HG03342 (cell line): ENCODE data around the gene DNAJA4.

Source experiments
- ATAC-seq: cut with Tn5 transposase; IDR thresholded peaks from one replicate; pipeline ENCODE4 v1.9.1; 2021; ENCODE audit warnings: mild to moderate bottlenecking, moderate library complexity; ENCODE audit not compliant: unreplicated experiment

DNAJA4 gene

DNA sequence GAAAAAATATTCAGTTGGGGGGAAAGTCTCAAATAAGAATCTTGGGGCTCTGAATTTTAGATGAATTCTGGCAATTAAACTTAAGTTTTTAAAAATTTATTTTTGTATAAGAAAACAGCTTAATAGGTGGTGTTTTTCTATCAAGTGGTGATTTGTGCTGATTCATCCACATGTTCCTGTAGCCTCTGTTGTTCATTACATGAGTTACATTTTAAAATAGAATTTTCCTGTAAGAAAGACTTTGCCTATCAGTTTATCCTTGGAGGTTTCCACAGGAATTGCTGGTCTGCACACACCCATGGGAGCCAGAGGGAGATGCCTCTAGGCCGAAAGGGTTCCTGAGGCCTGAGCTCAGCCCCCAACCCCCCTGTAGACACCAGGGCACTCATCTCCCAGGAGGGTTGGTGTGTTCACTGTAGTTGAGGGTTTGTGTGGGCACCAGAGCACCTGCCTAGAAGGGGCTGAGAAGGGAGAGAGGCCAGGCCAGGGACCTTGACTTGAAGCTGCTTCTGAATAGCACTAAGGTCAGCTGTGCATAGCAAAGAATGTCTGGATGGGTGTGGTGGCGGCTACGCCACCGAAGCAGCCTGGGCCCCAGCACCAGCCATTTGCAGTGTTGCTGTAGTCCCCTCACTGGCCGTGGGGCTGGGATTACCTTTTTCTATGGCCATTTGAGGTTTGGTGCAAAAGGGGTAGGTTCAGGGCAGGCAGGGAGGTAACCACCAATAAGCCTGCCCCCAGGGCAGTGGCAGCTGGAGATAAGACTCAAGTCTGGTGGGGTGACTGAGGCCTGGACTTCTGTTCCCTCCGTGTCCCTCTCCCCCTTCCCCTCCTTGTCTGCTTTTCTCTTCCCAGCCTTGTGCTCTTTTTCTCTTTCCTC is 11.9 kb downstream of the DNAJA4 start:
- ATAC-seq = no peak

- ATAC-seq = no peak
These were observed 16.1 kb downstream of the DNAJA4 start for GRCh38 chr15:78280319-78281072.

GRCh38 chr15:78282324-78282723 is 18.0 kb downstream of the DNAJA4 start:
- ATAC-seq = no peak

GRCh38 chr15:78284758-78285157 is 20.4 kb downstream of the DNAJA4 start:
- no peak for ATAC-seq

GRCh38 chr15:78290222-78290621 is 25.9 kb downstream of the DNAJA4 start:
- ATAC-seq = no peak

DNA sequence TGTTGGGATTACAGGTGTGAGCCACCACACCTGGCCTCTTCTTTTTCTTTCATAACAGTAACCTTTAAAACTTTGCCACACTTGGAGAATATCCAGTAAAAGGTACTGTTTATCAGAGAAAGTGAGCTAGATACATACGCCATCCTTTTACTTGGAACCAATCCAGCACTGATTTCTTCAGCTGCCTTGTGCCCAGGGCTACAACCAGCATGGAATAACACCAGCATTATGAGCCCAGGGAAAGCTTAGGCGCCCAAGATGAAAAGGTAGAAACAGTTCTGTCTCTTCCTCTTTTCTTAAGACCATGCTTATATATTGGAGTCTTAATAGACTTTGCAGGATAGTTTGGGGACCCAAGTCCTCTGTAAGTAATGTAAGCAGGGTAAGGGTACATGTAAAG is 26.7 kb downstream of the DNAJA4 start:
- ATAC-seq = no peak

DNA sequence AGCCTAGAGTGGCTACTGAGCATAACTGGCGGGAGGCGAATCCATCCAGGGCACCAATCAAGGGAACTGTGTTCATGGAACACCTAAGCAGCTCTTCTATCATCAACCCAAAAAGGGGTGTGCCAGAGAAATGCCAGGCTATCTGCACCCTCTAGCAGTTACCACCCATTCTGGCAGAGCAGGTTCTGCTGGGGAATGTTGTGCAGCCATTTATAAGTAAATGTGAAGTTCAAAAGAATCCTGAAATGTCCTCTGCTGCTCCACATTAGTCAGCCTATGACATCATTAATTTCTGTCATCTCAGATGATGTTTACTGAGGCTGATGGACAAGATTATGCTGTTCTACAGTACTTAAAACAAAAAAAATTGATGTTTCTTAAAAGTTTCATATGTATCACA is 27.3 kb downstream of the DNAJA4 start:
- ATAC-seq = no peak

DNA sequence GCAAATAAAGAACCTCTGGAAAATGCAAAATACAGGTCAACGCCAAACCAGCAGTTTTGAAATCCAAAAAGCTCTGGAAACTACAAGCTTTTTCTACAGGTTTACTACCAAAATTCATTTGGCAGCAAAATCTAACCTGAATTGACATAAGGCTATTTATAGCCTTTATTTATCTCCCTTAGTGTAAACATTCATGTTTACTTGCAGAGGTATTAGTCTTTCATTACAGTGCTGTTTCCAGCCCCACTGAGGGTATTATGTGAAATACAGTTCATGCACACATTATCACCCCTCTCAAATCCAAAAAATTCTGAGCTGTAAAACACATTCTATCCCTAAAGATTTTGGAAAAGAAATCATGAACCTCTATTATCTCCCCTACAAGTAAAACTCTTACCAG is 27.9 kb downstream of the DNAJA4 start:
- ATAC-seq = no peak

- ATAC-seq = peak; percentile 80
These were observed 35.0 kb downstream of the DNAJA4 start, which contains the start of gene SKIC8 for GRCh38 chr15:78299101-78299930. Gene SKIC8, minus strand, starts transcription at chr15:78299609. Its CDS starts 3,923 bp downstream, at chr15:78295686.

DNA sequence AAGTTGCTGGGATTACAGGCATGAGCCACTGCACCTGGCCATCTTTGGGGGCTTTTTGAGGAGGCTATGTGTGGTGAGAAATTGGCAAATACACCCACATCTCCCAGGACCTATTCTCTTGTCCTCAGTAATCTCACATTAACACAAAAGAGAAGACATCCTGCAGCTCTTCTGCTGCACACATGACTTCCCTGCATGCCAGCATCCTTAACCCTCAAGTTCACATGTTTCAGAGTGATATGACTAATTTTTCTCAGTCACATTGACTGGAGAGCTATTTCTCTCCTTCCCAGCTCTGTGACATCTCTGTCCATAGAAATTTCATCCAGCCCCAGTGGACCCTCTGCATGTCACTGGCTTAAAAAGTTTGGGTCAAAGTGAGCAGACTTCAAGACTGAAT is 37.0 kb downstream of the DNAJA4 start:
- ATAC-seq = no peak

GRCh38 chr15:78301828-78302227 is 37.5 kb downstream of the DNAJA4 start:
- no peak for ATAC-seq

DNA sequence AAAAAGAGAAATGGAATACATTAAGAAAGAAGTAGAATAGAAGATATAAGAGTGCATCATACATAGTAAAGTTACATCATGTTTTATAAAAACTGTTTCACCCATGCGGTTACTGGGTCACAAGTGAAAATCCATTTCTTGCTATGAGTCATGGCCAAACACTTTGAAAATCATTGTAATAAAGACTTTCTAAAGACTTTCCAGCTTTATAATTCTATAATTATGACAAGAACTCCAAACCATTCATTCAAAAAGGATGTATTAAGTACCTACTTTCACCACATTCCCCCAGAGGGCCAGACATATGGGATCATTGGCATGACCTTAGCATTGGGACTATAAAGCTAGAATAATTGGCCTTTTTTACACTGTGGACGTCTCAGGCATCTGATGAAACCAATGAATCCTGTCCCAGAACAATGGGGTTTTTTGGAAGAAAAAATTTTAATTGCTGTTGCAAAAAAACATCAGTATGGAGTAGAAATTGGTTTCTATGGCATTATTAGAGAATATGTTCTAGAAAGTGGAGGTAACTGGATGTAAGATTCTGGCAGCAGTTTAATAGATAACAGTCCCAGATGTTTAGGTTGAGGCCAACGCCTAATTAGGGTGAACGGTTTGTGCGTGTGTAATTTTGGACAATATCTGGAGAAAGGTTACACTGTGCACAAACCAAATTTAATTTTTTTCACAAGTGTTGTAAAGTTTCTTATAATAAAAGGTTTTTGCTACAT is 38.4 kb downstream of the DNAJA4 start:
- ATAC-seq = no peak

- no peak for ATAC-seq
These were observed 40.1 kb downstream of the DNAJA4 start for GRCh38 chr15:78304216-78305066.

DNA sequence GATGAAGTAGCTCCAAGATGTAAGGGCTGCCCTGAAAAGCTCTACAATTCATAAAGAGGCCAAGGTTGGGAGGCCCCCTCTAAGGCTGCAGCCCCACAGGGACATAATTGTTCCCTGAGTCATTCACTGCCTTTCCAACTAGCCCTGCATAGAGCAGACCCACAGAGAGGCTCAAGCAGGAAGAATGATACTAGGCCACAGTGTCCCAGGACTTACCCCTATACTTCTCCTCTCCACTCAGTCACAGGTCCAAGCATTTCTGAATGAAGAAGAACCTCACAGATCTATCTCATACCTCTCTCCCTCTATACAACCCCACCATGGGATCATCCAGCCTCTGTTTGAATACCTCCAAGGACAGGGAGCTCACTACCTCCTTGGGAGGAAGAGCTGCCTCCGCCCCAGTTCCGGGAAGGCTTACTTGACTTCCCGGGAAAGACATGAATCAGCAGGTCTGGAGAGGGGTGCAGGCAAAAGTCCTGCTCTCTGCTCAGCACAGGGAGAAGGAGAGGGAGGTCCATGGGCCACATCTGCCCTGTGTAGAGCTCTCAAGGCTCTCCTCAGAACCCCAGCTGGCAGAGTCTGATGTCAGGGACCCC is 41.9 kb downstream of the DNAJA4 start:
- ATAC-seq = no peak

DNA sequence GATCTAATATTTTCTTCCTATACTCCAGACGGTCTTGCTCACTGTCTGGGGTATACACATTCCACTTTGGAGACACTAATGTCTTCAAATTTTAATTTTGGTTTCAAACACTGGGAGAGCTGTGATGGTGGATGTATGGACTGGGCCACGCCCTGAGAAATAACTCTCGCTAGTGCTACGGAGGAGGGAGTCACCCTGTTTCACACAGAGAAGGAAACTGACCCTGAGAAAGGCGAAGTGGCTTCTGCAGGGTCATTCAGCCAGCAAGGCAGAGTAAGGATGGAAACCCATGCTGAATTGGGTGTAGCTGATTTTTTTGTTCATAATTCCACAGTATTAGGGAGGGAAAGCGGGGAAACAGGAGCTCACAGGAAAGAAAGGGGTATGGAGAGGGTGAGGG is 43.6 kb downstream of the DNAJA4 start:
- no peak for ATAC-seq

DNA sequence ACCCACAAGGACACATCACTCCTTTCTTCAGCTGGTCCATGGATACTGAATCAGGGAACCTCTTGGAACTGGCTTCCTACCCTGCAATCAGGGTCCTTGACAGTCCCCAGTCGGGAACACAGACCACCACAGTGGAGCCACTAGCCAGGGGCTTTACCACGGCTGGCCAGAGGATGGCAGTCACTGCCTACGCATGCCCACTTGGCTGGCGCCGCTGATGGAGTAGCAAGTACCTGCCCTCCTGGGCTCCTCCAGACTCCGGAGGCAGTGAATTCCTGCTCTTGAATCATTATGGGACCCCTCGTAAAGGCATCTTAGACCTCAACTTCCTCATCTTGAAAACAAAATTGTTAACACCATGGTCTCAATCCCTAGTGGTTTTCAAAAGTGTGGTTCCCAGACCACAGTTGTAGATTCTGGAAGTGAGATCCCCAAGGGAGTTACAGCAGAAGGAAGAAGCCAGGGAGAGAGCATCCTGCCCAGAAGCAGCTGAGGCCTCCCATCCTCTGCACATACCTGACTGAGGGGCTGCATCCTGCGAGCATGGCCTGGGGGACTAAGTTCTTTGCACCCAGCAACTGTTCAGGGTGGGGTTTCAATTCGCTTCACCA is 44.2 kb downstream of the DNAJA4 start:
- ATAC-seq = no peak

- no peak for ATAC-seq
These were observed 46.9 kb downstream of the DNAJA4 start for GRCh38 chr15:78311292-78311691.

GRCh38 chr15:78312536-78312935 is 48.2 kb downstream of the DNAJA4 start:
- no peak for ATAC-seq

DNA sequence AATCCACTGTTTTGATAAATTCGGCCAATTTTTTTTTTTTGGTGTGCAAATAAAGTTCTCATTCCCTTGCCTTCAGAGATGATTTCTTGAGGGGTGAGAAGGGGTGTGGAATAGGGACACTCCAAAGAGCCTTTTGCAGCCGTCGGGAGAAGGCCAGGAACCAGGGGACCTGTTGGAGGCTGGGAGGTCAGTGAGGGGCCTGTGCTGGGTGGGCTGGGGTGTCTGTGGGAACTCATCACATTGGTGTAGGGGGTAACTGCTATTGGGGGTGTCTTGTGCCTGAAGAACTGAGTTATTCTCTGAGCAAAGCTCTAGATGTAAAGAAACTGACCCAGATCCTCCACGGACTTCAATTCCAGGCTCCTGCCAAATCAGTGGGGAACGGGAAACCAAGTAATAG is 48.6 kb downstream of the DNAJA4 start:
- no peak for ATAC-seq
